ENCODE results near the gene TMEM239.

The TMEM239 gene

DNA sequence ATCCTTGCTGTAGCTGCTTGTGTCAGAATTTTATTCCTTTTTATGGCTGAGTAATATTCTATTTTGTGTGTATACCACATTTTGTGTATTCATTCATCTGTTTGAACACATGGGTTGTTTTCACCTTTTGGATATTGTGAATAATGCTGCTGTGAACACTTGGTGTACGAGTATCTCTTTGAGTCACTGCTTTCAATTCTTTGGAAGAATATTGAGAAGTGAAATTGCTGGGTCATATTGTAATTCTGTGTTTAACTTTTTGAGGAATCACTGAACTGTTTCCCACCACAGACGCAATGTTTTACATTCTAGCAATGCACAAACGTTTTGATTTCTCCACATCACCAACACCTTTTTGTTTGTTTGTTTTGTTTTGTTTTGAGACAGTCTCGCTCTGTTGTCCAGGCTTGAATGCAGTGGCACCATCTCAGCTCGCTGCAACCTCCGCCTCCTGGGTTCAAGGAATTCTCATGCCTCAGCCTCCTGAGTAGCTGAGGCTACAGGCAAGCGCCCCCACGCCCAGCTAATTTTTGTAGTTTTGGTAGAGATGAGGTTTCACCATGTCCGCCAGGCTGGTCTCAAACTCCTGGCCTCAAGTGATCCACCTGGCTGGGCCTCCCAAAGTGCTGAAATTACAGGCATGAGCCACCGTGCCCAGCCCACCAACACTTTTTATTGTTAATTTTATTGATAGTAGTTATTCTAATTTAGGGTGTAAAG, 37.4 kb upstream of the TMEM239 start:
- no peak for DNase-seq (ENCODE audit: low spot score)
- in situ Hi-C loops (cut with MboI; ENCODE audit: low sequenced_read_pairs, unreplicated experiment): no loop called here
- TF ChIP-seq CTCF (IDR thresholded peaks at IDR 0.05; ENCODE audit: borderline replicate concordance, control extremely low read depth, extremely low read depth, insufficient read depth, missing control alignments): no peak

- DNase-seq (ENCODE audit: low spot score): no peak
- in situ Hi-C loops (cut with MboI; ENCODE audit: low sequenced_read_pairs, unreplicated experiment): no loop called here
- TF ChIP-seq CTCF (IDR thresholded peaks at IDR 0.05; ENCODE audit: borderline replicate concordance, control extremely low read depth, extremely low read depth, insufficient read depth, missing control alignments): no peak
Observed at GRCh38 chr20:2780948-2781347, 35.2 kb upstream of the TMEM239 start.

DNA sequence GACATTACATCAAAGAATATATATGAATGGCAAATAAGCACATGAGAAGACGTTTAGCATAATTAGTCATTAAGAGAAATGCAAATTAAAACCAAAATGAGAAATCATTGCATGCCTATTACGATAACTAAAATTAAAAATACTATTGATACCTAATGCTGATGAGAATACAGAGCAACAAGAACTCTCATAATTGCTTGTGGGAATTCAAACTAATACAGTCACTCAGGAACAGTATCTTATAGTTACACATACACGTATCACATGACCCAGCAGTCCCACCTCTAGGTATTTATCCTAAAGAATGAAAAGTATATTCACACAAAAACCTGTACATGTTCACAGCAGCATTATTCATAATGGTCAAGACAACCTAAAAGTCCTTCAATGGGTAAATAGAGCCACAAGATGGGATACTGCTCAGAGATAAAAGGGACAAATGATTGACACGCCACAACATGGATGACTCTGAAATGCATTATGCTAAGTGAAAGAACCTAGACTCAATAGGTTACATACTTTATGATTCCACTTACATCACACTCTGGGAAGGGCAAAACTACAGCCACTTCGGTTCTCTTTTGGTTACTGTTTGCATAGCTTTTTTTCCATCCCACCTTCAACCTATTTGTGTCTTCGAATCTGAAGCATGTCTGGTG, 32.1 kb upstream of the TMEM239 start:
- in situ Hi-C loops (cut with MboI; ENCODE audit: low sequenced_read_pairs, unreplicated experiment): no loop called here
- no peak for DNase-seq (ENCODE audit: low spot score)
- no peak for TF ChIP-seq CTCF (IDR thresholded peaks at IDR 0.05; ENCODE audit: borderline replicate concordance, control extremely low read depth, extremely low read depth, insufficient read depth, missing control alignments)

GRCh38 chr20:2793471-2793870, 22.7 kb upstream of the TMEM239 start:
- in situ Hi-C loops (cut with MboI; ENCODE audit: low sequenced_read_pairs, unreplicated experiment): no loop called here
- no peak for DNase-seq (ENCODE audit: low spot score)
- TF ChIP-seq CTCF (IDR thresholded peaks at IDR 0.05; ENCODE audit: borderline replicate concordance, control extremely low read depth, extremely low read depth, insufficient read depth, missing control alignments): no peak

GRCh38 chr20:2794202-2794748, 21.9 kb upstream of the TMEM239 start:
- no peak for TF ChIP-seq CTCF (IDR thresholded peaks at IDR 0.05; ENCODE audit: borderline replicate concordance, control extremely low read depth, extremely low read depth, insufficient read depth, missing control alignments)
- in situ Hi-C loops (cut with MboI; ENCODE audit: low sequenced_read_pairs, unreplicated experiment): no loop called here
- DNase-seq (ENCODE audit: low spot score): no peak

DNA sequence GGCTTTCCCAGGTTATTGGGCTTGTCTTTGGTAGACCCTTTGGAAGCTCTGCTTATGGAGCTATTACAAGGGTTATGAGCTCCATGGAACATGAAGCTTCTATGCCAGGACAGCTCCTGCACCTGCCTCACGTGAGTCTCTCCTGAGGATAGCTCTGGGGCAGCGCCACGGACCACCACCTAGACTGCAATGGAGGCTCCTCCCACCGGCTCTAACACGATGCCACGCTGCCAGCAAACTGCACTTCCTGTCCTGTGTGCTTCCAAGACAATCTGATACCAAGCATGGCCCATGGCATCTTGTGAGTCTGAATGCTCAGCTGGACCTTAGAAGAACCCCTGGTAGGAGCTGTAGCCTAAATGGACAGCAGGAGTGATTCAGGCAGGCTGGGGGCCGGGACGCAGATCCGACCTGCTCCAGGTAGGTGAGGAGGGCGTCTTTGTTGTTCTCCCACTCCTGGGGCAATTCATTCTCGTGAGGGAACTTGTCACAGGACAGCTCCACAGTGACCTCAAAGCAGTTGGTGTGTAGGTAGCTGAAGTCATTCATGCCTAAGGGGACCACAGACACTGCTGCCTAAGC, 21.2 kb upstream of the TMEM239 start:
- in situ Hi-C loops (cut with MboI; ENCODE audit: low sequenced_read_pairs, unreplicated experiment): no loop called here
- no peak for DNase-seq (ENCODE audit: low spot score)
- no peak for TF ChIP-seq CTCF (IDR thresholded peaks at IDR 0.05; ENCODE audit: borderline replicate concordance, control extremely low read depth, extremely low read depth, insufficient read depth, missing control alignments)

Data from GM13976 (cell line).